Loucy (cell line): ENCODE measurements around the gene DLGAP5.

Experiments used
- H2AFZ ChIP-seq: fragments of 200-600 bp; sonication (generic); 2 replicates; pipeline ENCODE4 v1.6.0; 2016; ENCODE audit warnings: antibody characterized with exemption, mild to moderate bottlenecking, low read length, moderate library complexity
- H3F3A ChIP-seq: fragments of 200-600 bp; 2 replicates; pipeline ENCODE4 v1.6.0; 2016; ENCODE audit warnings: antibody characterized with exemption, low read depth, mild to moderate bottlenecking
- H3K27me3 ChIP-seq: fragments of 200-600 bp; sonication (generic); 2 replicates; pipeline ENCODE4 v1.6.1; 2014; ENCODE audit warnings: low read length, mild to moderate bottlenecking; ENCODE audit not compliant: insufficient read depth, poor library complexity, severe bottlenecking
- H3K36me3 ChIP-seq: fragments of 200-600 bp; sonication (generic); 2 replicates; pipeline ENCODE4 v1.6.1; 2016; ENCODE audit warnings: low read length; ENCODE audit not compliant: insufficient read depth
- H3K4me1 ChIP-seq: fragments of 200-600 bp; sonication (generic); 2 replicates; pipeline ENCODE4 v1.5.1; 2014; ENCODE audit warnings: low read length, mild to moderate bottlenecking; ENCODE audit not compliant: insufficient read depth, poor library complexity, severe bottlenecking
- H3K4me2 ChIP-seq: fragments of 200-600 bp; sonication (generic); 2 replicates; pipeline ENCODE4 v1.6.0; 2014; ENCODE audit warnings: antibody characterized with exemption, low read length, low read depth, mild to moderate bottlenecking; ENCODE audit not compliant: poor library complexity, severe bottlenecking
- H3K4me3 ChIP-seq: fragments of 200-600 bp; sonication (generic); 2 replicates; pipeline ENCODE4 v1.5.1; 2014; ENCODE audit warnings: low read length, mild to moderate bottlenecking, mixed read lengths; ENCODE audit not compliant: poor library complexity, severe bottlenecking
- H3K79me2 ChIP-seq: fragments of 200-600 bp; sonication (generic); 2 replicates; pipeline ENCODE4 v1.6.1; 2014; ENCODE audit warnings: low read length; ENCODE audit not compliant: insufficient read depth
- H3K9ac ChIP-seq: fragments of 200-600 bp; sonication (generic); 2 replicates; pipeline ENCODE4 v1.6.0; 2014; ENCODE audit warnings: mild to moderate bottlenecking, low read depth, low read length, moderate library complexity; ENCODE audit not compliant: poor library complexity, severe bottlenecking
- H3K9me2 ChIP-seq: fragments of 200-600 bp; sonication (generic); replicated peaks from 2 replicates; pipeline ENCODE4 v1.6.1; 2016; ENCODE audit warnings: low read depth, low read length, mixed read lengths
- H3K9me3 ChIP-seq: fragments of 200-600 bp; sonication (generic); 2 replicates; pipeline ENCODE4 v1.6.1; 2014; ENCODE audit warnings: mild to moderate bottlenecking, antibody characterized with exemption, low read length, low read depth; ENCODE audit not compliant: insufficient read depth
- H4K20me1 ChIP-seq: fragments of 200-600 bp; sonication (generic); 2 replicates; pipeline ENCODE4 v1.6.0; 2014; ENCODE audit warnings: antibody characterized with exemption, low read length, mild to moderate bottlenecking; ENCODE audit not compliant: insufficient read depth, poor library complexity, severe bottlenecking
- CTCF ChIP-seq: fragments of 200-600 bp; sonication (generic); conservative IDR thresholded peaks from 2 replicates; pipeline ENCODE4 v1.5.1; 2014; ENCODE audit warnings: mild to moderate bottlenecking, antibody characterized with exemption, low read length
- EZH2phosphoT487 ChIP-seq: fragments of 200-600 bp; IDR thresholded peaks from 2 replicates; pipeline ENCODE4 v1.6.1; 2018; ENCODE audit warnings: antibody characterized with exemption, mild to moderate bottlenecking, moderate library complexity, borderline replicate concordance

The DLGAP5 gene

GRCh38 chr14:55188686-55189295 lies 2.6 kb downstream of the DLGAP5 start:
- no peak for TF ChIP-seq EZH2phosphoT487
- no peak for TF ChIP-seq CTCF
- no peaks in the 10 kb centered on the region for H3K27me3 ChIP-seq
- peak overlapping the region; percentile 84 for H3K4me3 ChIP-seq
- H3K4me1 ChIP-seq: peaks cover 28% of the 10 kb centered on the region
- no peaks in the 10 kb centered on the region; the same call in 1 of the 2 replicates for H3K36me3 ChIP-seq
- no peaks in the 10 kb centered on the region for H3K9me3 ChIP-seq
- H4K20me1 ChIP-seq: peaks cover 16% of the 10 kb centered on the region
- no peaks in the 10 kb centered on the region for H3K9me2 ChIP-seq
- H3K79me2 ChIP-seq: peaks cover 73% of the 10 kb centered on the region
- H3K4me2 ChIP-seq: peak overlapping the region; percentile 98
- H3K9ac ChIP-seq: peak overlapping the region; percentile 82
- no peaks in the 10 kb centered on the region for H3F3A ChIP-seq
- no peak overlapping the region for H2AFZ ChIP-seq

- no peaks in the 10 kb centered on the region for H3F3A ChIP-seq
- H3K4me1 ChIP-seq: peaks cover 9% of the 10 kb centered on the region
- no peak overlapping the region for H2AFZ ChIP-seq
- no peak overlapping the region for H3K9ac ChIP-seq
- H3K9me3 ChIP-seq: no peaks in the 10 kb centered on the region
- no peak for TF ChIP-seq EZH2phosphoT487
- TF ChIP-seq CTCF: no peak
- H3K36me3 ChIP-seq: peaks cover 62% of the 10 kb centered on the region
- no peaks in the 10 kb centered on the region for H3K27me3 ChIP-seq
- H3K79me2 ChIP-seq: peaks cover 36% of the 10 kb centered on the region
- H3K4me2 ChIP-seq: no peak overlapping the region
- no peaks in the 10 kb centered on the region for H4K20me1 ChIP-seq
- H3K9me2 ChIP-seq: no peaks in the 10 kb centered on the region
- H3K4me3 ChIP-seq: no peak overlapping the region
Measured at GRCh38 chr14:55180434-55180833, 11.0 kb downstream of the DLGAP5 start.

DNA sequence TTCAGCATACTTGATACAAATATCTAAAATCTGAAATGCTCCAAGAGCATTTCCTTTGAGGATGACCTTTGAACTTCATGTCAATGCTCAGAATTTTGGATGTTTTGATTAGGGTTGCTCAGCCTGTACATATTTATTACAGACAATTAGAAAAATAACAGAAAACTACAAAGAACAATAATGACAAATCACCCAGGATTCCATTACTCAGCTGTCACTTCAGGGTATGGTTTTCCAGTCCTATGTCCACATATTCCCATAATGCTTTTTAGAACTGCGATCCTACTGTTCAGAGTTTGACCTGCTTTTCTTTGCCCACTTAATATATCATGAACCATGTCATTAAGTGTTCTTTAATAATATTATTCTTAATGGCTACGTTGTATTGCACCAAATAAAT lies 11.4 kb downstream of the DLGAP5 start:
- Histone ChIP-seq H3K27me3 (no peaks in the 10 kb centered on the region), H2AFZ (no peak overlapping the region), H3K4me1 (peaks cover 9% of the 10 kb centered on the region), H3K9ac (no peak overlapping the region), H3K9me3 (no peaks in the 10 kb centered on the region), H3K9me2 (no peaks in the 10 kb centered on the region), H3K4me2 (no peak overlapping the region), H3K36me3 (peaks cover 66% of the 10 kb centered on the region), H3K79me2 (peaks cover 34% of the 10 kb centered on the region), H3K4me3 (no peak overlapping the region), H3F3A (no peaks in the 10 kb centered on the region), H4K20me1 (no peaks in the 10 kb centered on the region)
- no peak for TF ChIP-seq EZH2phosphoT487
- no peak for TF ChIP-seq CTCF
